ENCODE results near the gene TJAP1. TPM values are rescaled to one million over a fixed set of nuclear protein-coding genes. Genes with fewer than 3 reads are reported as not detected.

TJAP1 gene
- total and polyA plus RNA-seq, 2 of the 8 experiments (the other 6 are each of a cell fraction or from before 2014, with no cell fraction given), result 30.7 to 40.4 TPM

DNA sequence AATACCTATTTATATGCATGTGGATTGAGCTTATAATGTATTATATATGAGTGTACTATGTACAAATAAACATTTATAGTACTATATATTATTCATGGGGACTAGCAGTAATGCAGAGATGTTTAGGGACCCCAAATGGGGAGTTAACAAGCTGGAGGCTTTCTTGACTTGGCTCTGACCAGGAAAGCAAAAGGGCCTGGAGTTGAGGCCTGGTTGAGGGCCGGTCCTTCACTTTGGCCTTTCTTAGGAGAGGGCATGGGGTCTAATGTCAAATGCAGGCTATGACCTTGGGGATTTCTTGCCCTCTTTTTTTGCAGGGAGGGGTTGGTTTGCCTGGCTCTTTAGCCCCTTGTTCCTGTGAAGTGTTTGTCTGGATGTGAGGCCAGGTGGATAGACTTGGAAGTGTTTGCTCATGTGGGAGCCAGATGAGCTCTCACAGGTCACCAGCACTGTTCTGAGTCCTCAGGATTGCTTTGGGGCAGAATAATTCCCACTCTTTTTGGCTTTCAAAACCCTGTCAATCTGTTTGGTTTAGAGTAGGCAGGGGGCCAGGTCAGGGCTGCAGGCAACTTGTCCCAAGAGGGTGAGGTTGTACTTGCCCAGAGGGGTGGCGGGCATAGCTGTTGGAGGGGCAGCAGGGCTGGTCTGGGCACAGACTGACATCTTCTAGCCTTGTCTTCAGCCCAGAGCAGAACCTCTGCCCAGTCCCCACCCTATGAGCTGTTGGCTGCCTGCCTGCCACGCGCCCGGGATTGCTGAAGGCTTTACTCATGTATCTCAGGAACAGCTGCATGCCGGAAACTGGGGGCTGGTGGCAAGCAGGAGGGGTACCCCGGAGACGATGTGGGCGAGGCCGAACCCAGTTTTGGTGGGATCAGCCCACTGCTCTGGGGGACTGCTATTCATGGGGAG is 14.6 kb downstream of the TJAP1 start:
- Histone ChIP-seq H3K4me1 (replicated peaks in 1 of 4; ENCODE audit: control insufficient read depth in 3 of 4, insufficient read depth in 4 of 4, low read length in 3 of 4) (peaks cover 7 to 19% (median 15%) of the 10 kb centered on the region in 4 experiments), H3K79me1 (ENCODE audit: low read depth, low read length) (peaks cover 31% of the 10 kb centered on the region), H4K91ac (replicated peaks; ENCODE audit: insufficient read length, low read length) (no peak overlapping the region), H2BK5ac (ENCODE audit: low read depth, low read length) (no peak overlapping the region), H2AK5ac (ENCODE audit: low read depth, low read length) (no peak overlapping the region), H3K4ac (replicated peaks; ENCODE audit: insufficient read length, low read depth, low read length) (no peak overlapping the region), H3K79me2 (ENCODE audit: control insufficient read depth in 1 of 2, insufficient read depth in 2 of 2, low read length in 2 of 2) (peaks cover 4 to 60% of the 10 kb centered on the region in 2 experiments; a peak in 3 of 4 replicates), H2BK120ac (replicated peaks; ENCODE audit: low read depth, low read length) (no peak overlapping the region), H2BK15ac (ENCODE audit: low read length) (no peak overlapping the region), H4K20me1 (replicated peaks in 1 of 2; ENCODE audit: control insufficient read depth in 1 of 2, insufficient read depth in 2 of 2, low read length in 2 of 2) (peaks cover 20 to 40% of the 10 kb centered on the region in 2 experiments), H3K4me2 (ENCODE audit: insufficient read depth in 1 of 2, low read depth in 2 of 2, low read length in 2 of 2) (no peak overlapping the region), H3K14ac (ENCODE audit: insufficient read length) (no peak overlapping the region), H3K9ac (replicated peaks in 1 of 4; ENCODE audit: extremely low read depth in 1 of 4, low read depth in 3 of 4, low read length in 3 of 4) (no peak overlapping the region), H3K4me3 (ENCODE audit: extremely low read depth in 1 of 4, insufficient read depth in 2 of 4, low read depth in 3 of 4, low read length in 4 of 4) (no peak overlapping the region), H3K23me2 (ENCODE audit: low read depth, low read length) (no peaks in the 10 kb centered on the region), H3K56ac (replicated peaks; ENCODE audit: insufficient read length, low read depth, low read length) (no peak overlapping the region), H2BK12ac (ENCODE audit: low read depth, low read length) (no peak overlapping the region), H3K23ac (ENCODE audit: insufficient read length) (no peak overlapping the region), H3K27ac (ENCODE audit: low read depth, low read length) (no peak overlapping the region; the same call in 1 of the 2 replicates), H3K18ac (ENCODE audit: extremely low read depth, low read length) (no peak overlapping the region), H2AFZ (ENCODE audit: low read length) (no peak overlapping the region), H2BK20ac (ENCODE audit: low read length) (no peak overlapping the region), H4K8ac (ENCODE audit: extremely low read depth, insufficient read depth, low read length) (peak overlapping the region; percentile 60), H3K9me3 (ENCODE audit: insufficient read depth in 2 of 2, low read depth in 1 of 2, low read length in 1 of 2) (no peaks in the 10 kb centered on the region), H3K36me3 (ENCODE audit: control insufficient read depth in 2 of 4, insufficient read depth in 4 of 4, low read length in 3 of 4) (no peaks in the 10 kb centered on the region), H3K27me3 (replicated peaks in 1 of 4; ENCODE audit: control insufficient read depth in 3 of 4, extremely low read depth in 1 of 4, insufficient read depth in 3 of 4, low read length in 3 of 4) (no peaks in the 10 kb centered on the region), H4K5ac (ENCODE audit: insufficient read length, low read depth, low read length) (no peak overlapping the region)
- 80% methylated on average over 10 of the region's 10 CpGs; no CpG with 5 or more reads in 1 of the 2 experiments for WGBS, 2 experiments (ENCODE audit: extremely low coverage in 1 of 2, insufficient coverage in 1 of 2, insufficient read length in 1 of 2, insufficient replicate concordance in 2 of 2, low coverage in 1 of 2, low lambda C conversion rate in 2 of 2, missing lambda C conversion rate in 1 of 2)
- TF ChIP-seq GABPA (IDR thresholded peaks at IDR 0.05; ENCODE audit: borderline replicate concordance, insufficient read depth, low read length) (no peak), POU5F1 (IDR thresholded peaks at IDR 0.05; ENCODE audit: low read depth, low read length) (no peak), KDM5A (IDR thresholded peaks at IDR 0.05; ENCODE audit: low read length) (no peak), EGR1 (IDR thresholded peaks at IDR 0.05; ENCODE audit: borderline replicate concordance, low read depth, low read length) (no peak), SIN3A (conservative IDR thresholded peaks at IDR 0.05 in 1 of 2, IDR thresholded peaks at IDR 0.05 in 1 of 2; ENCODE audit: low read depth in 1 of 2, low read length in 2 of 2) (no peak)
- ChIA-PET POLR2A (ENCODE audit: partially characterized antibody) (interaction anchor here (1.0 to 5.6 kb wide), 7 partner anchors 10 to 36 kb away, joined by 3 to 27 read pairs (median 5); partner anchors contain the start of genes LRRC73 and TJAP1), CTCF (ENCODE audit: partially characterized antibody) (interaction anchor here (0.8 to 32.9 kb wide), 6 partner anchors 9 to 235 kb away, joined by 3 to 536 read pairs (median 250); partner anchors contain the start of genes ABCC10, DLK2, LRRC73 and TJAP1)
- no peak for DNase-seq (ENCODE audit: low read depth in 1 of 2, low spot score in 2 of 2)
- no peak for FAIRE-seq

Data from H1 (cell line).